SK-N-SH treated with all-trans-retinoic acid at 6 μM for 48 hours (cell line): ENCODE results near the gene MED27.

Source experiments
- ATAC-seq: fragments of 200-7000 bp; cut with Tn5 transposase; 3 replicates; pipeline ENCODE4 v1.9.1; 2020; ENCODE audit warnings: mild to moderate bottlenecking, moderate library complexity
- ARNTL ChIP-seq: fragments of 450-650 bp; formaldehyde crosslinking; IDR thresholded peaks from 2 replicates; pipeline ENCODE4 v1.5.0; 2020; ENCODE audit warnings: low read depth, mild to moderate bottlenecking, moderate library complexity, borderline replicate concordance
- BACH2 ChIP-seq: fragments of 250-450 bp; sonication (Bioruptor Pico); IDR thresholded peaks from 2 replicates; pipeline ENCODE4 v1.9.0; 2021; ENCODE audit warnings: mild to moderate bottlenecking, borderline replicate concordance
- GLIS3 ChIP-seq: fragments of 250-450 bp; sonication (Bioruptor Pico); IDR thresholded peaks from 2 replicates; pipeline ENCODE4 v1.5.0; 2020; ENCODE audit warnings: mild to moderate bottlenecking, moderate library complexity
- ISL1 ChIP-seq: fragments of 250-450 bp; sonication (Bioruptor Pico); IDR thresholded peaks from 2 replicates; pipeline ENCODE4 v2.1.2; 2022; ENCODE audit warnings: mild to moderate bottlenecking, moderate library complexity
- OSR1 ChIP-seq: fragments of 250-450 bp; sonication (Bioruptor Pico); IDR thresholded peaks from 2 replicates; pipeline ENCODE4 v1.8.0; 2022; ENCODE audit warnings: moderate library complexity, mild to moderate bottlenecking, inconsistent platforms
- PPARA ChIP-seq: fragments of 250-450 bp; sonication (Bioruptor Pico); IDR thresholded peaks from 2 replicates; pipeline ENCODE4 v1.5.0; 2020; ENCODE audit warnings: mild to moderate bottlenecking, borderline replicate concordance
- RARB ChIP-seq: fragments of 250-450 bp; sonication (Bioruptor Pico); IDR thresholded peaks from 2 replicates; pipeline ENCODE4 v1.8.0; 2021; ENCODE audit warnings: mild to moderate bottlenecking, moderate library complexity
- SNAI2 ChIP-seq: fragments of 250-450 bp; sonication (Bioruptor Pico); IDR thresholded peaks from 2 replicates; pipeline ENCODE4 v1.5.0; 2020; ENCODE audit warnings: mild to moderate bottlenecking, moderate library complexity
- TCF4 ChIP-seq: fragments of 250-450 bp; sonication (Bioruptor Pico); IDR thresholded peaks from 2 replicates; pipeline ENCODE4 v1.8.0; 2021; ENCODE audit warnings: mild to moderate bottlenecking, moderate library complexity, borderline replicate concordance
- TOX ChIP-seq: fragments of 250-450 bp; sonication (Bioruptor Pico); IDR thresholded peaks from 2 replicates; pipeline ENCODE4 v1.8.0; 2021; ENCODE audit warnings: mild to moderate bottlenecking, moderate library complexity, borderline replicate concordance
- ZC3H10 ChIP-seq: fragments of 250-450 bp; sonication (Bioruptor Pico); IDR thresholded peaks from 2 replicates; pipeline ENCODE4 v1.5.1; 2021; ENCODE audit warnings: mild to moderate bottlenecking, moderate library complexity
- ZFP3 ChIP-seq: fragments of 250-450 bp; sonication (Bioruptor Pico); IDR thresholded peaks from 2 replicates; pipeline ENCODE4 v1.5.0; 2020; ENCODE audit warnings: mild to moderate bottlenecking, moderate library complexity
- ZFP30 ChIP-seq: fragments of 450-650 bp; formaldehyde crosslinking; IDR thresholded peaks from 2 replicates; pipeline ENCODE4 v1.5.0; 2022; ENCODE audit warnings: mild to moderate bottlenecking, moderate library complexity
- ZNF565 ChIP-seq: fragments of 450-650 bp; formaldehyde crosslinking; conservative IDR thresholded peaks from 2 replicates; pipeline ENCODE4 v1.5.0; 2020; ENCODE audit warnings: low read depth, mild to moderate bottlenecking, moderate library complexity
- ZNF70 ChIP-seq: fragments of 450-650 bp; formaldehyde crosslinking; IDR thresholded peaks from 2 replicates; pipeline ENCODE4 v1.5.0; 2020; ENCODE audit warnings: mild to moderate bottlenecking, moderate library complexity
- ZNF8 ChIP-seq: fragments of 450-650 bp; formaldehyde crosslinking; IDR thresholded peaks from 2 replicates; pipeline ENCODE4 v1.5.0; 2020; ENCODE audit warnings: mild to moderate bottlenecking, moderate library complexity
- TF ChIP-seq, protein P1 (sequence below): fragments of 250-450 bp; sonication (Bioruptor Pico); IDR thresholded peaks from 2 replicates; pipeline ENCODE4 v1.8.0; 2021; ENCODE audit warnings: low read depth, mild to moderate bottlenecking, moderate library complexity, borderline replicate concordance
- TF ChIP-seq, protein P2 (sequence below): fragments of 250-450 bp; sonication (Bioruptor Pico); IDR thresholded peaks from 2 replicates; pipeline ENCODE4 v1.5.1; 2020; ENCODE audit warnings: low read depth, mild to moderate bottlenecking, moderate library complexity
- TF ChIP-seq, protein P3 (sequence below): fragments of 250-450 bp; sonication (Bioruptor Pico); IDR thresholded peaks from 2 replicates; pipeline ENCODE4 v1.5.1; 2021; ENCODE audit warnings: mild to moderate bottlenecking, moderate library complexity

The MED27 gene

DNA sequence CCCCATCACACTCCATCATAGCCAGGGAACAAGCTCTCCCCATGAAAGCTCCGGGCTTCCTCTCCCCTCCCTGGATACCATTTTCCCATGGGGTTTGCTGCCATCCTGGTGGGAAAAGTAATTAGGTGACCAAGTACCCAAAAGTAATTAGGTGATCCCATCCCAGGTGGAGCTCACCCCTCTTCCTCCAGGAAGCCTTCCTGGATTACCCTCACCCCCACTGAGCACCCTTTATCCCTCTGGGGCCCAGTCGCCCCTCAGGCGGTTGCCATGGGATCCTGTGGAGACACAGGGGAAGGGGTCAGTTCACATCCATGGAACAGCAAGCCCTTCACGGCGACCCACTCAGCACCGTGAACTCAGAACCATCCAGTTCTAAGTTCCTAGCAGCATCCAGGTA lies 265.0 kb downstream of the MED27 start:
- ATAC-seq = no peak
- TF ChIP-seq TOX (CRISPR knock-in tag) (no peak), ZFP30 (no peak), ISL1 (CRISPR knock-in tag) (no peak), ZFP3 (CRISPR knock-in tag) (no peak), ZNF8 (CRISPR knock-in tag) (no peak), SNAI2 (CRISPR knock-in tag) (no peak), ZC3H10 (CRISPR knock-in tag) (no peak), ARNTL (CRISPR knock-in tag) (no peak), PPARA (CRISPR knock-in tag) (no peak), ZNF70 (CRISPR knock-in tag) (no peak), BACH2 (no peak), TCF4 (CRISPR knock-in tag) (no peak), RARB (no peak), ZNF565 (no peak)
- TF ChIP-seq, protein P1, sequence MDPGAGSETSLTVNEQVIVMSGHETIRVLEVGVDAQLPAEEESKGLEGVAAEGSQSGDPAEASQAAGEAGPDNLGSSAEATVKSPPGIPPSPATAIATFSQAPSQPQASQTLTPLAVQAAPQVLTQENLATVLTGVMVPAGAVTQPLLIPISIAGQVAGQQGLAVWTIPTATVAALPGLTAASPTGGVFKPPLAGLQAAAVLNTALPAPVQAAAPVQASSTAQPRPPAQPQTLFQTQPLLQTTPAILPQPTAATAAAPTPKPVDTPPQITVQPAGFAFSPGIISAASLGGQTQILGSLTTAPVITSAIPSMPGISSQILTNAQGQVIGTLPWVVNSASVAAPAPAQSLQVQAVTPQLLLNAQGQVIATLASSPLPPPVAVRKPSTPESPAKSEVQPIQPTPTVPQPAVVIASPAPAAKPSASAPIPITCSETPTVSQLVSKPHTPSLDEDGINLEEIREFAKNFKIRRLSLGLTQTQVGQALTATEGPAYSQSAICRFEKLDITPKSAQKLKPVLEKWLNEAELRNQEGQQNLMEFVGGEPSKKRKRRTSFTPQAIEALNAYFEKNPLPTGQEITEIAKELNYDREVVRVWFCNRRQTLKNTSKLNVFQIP (CRISPR knock-in tag) = no peak
- TF ChIP-seq, protein P2, sequence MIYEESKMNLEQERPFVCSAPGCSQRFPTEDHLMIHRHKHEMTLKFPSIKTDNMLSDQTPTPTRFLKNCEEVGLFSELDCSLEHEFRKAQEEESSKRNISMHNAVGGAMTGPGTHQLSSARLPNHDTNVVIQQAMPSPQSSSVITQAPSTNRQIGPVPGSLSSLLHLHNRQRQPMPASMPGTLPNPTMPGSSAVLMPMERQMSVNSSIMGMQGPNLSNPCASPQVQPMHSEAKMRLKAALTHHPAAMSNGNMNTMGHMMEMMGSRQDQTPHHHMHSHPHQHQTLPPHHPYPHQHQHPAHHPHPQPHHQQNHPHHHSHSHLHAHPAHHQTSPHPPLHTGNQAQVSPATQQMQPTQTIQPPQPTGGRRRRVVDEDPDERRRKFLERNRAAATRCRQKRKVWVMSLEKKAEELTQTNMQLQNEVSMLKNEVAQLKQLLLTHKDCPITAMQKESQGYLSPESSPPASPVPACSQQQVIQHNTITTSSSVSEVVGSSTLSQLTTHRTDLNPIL (CRISPR knock-in tag) = no peak
- TF ChIP-seq, protein P3, sequence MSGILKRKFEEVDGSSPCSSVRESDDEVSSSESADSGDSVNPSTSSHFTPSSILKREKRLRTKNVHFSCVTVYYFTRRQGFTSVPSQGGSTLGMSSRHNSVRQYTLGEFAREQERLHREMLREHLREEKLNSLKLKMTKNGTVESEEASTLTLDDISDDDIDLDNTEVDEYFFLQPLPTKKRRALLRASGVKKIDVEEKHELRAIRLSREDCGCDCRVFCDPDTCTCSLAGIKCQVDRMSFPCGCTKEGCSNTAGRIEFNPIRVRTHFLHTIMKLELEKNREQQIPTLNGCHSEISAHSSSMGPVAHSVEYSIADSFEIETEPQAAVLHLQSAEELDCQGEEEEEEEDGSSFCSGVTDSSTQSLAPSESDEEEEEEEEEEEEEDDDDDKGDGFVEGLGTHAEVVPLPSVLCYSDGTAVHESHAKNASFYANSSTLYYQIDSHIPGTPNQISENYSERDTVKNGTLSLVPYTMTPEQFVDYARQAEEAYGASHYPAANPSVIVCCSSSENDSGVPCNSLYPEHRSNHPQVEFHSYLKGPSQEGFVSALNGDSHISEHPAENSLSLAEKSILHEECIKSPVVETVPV (CRISPR knock-in tag) = no peak
- TF ChIP-seq, all 23 proteins: peak for 0

DNA sequence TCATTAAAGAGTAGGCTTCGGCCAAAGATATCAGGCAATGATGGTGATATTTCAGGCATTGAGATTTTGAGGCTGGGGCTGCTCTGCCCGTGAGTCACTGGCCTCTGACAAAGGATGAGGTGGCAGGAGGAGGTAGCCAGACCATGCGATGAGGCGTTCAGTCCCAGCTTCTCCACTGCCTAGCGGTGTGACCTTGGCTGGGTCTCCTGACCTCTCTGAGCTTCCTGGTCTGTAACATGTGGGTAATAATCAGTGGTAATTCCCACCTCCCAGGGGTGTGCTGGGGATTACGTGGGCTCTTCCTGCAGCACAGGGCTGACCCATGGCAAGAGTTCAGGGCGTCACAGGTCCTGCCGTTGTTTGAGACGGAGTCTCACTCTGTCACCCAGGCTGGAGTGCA lies 266.6 kb downstream of the MED27 start:
- ATAC-seq = no peak
- TF ChIP-seq RARB = no peak
- TF ChIP-seq OSR1 (CRISPR knock-in tag) = no peak
- TF ChIP-seq, all 23 proteins: peak for 0

DNA sequence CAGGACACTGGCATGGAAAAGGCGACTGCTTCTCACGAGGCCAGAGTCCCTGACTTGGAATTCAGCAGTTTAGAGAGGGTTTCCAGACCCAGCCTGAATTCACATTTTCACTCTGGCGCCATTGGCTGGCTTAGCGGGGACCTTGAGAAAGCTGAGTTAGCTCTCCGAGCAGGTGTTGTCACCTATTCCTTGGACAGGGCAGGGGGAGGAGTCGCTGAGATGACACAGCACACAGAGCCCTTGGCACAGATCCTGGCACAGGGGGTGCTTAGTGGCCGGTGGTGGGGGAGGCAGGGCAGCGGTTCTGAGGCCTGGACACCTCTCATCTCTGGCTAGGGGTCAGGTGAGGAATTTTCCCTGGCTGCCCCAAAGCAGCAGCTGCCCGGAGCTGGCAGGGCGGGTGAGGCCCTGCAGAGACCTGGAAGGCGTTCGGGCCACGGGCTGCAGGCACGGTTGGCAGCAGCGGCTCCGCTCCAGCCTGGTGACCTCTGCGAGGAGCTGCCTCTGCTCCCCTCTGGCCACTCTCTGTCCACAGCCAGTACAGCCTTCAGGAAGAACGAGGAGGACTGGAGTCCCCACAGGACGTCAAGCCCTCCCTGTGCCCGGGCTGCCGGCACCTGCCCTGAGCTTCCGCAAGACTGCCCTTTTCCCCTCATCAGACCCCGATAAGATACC lies 267.4 kb downstream of the MED27 start:
- TF ChIP-seq TOX (CRISPR knock-in tag) = no peak
- no peak for TF ChIP-seq SNAI2 (CRISPR knock-in tag)
- TF ChIP-seq ISL1 (CRISPR knock-in tag) = no peak
- no peak for TF ChIP-seq ZFP3 (CRISPR knock-in tag)
- TF ChIP-seq, protein P1 (CRISPR knock-in tag) = no peak
- no peak for TF ChIP-seq PPARA (CRISPR knock-in tag)
- TF ChIP-seq RARB = no peak
- TF ChIP-seq ZFP30 = no peak
- no peak for TF ChIP-seq TCF4 (CRISPR knock-in tag)
- TF ChIP-seq ZC3H10 (CRISPR knock-in tag) = no peak
- no peak for TF ChIP-seq ZNF8 (CRISPR knock-in tag)
- TF ChIP-seq, protein P2 (CRISPR knock-in tag) = no peak
- TF ChIP-seq ZNF565 = no peak
- TF ChIP-seq ARNTL (CRISPR knock-in tag) = no peak
- TF ChIP-seq, protein P3 (CRISPR knock-in tag) = no peak
- no peak for TF ChIP-seq GLIS3 (CRISPR knock-in tag)
- no peak for TF ChIP-seq OSR1 (CRISPR knock-in tag)
- ATAC-seq = no peak
